GM20431 (cell line): ENCODE measurements around the gene TCP11L2.

Source experiments
- in situ Hi-C: fragments of 300-500 bp; cut with MseI, MboI; formaldehyde crosslinking; loops from one replicate; pipeline ENCODE4 v1.15.0; 2020; ENCODE audit warnings: low sequenced_read_pairs; ENCODE audit not compliant: unreplicated experiment

The TCP11L2 gene

DNA sequence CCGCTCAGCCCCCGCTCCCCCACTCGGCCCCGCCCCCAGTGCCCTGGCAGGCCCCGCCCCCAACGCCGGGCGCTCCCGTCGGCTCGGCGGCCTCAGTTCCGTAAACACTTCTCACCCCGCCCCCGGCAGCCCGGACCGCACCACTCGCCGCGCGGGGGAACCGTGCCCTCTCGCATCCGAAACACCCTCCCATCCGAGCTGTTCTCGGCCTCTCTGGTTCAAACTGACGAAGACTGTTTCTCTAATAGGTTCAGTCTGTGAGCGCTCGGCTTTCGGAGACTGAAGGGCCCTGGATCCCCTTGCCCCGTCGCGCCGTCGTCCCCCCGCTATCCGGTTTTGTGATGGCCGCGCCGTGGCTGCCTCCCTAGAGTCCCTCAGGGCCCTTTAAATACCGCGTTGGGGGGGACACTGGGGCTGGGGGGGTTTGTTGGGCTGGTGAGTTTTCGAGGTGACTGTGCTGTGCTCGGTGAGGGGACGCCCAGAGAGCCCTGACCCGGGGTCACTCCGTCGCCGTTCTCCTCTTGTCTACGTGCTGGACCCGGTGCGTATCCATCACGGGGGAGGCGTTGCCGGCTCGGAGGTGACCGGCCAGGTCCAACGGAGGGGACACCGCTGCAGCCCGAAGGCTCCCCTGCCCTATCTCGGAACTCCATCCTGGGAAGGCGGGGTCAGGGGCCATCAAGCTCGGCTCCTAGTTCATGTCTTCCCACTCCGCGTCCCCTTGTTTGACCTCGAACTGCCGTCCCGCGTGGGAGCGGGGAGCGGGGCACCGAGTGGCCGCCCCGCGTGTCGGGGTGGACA lies at the start of gene TCP11L2:
Gene TCP11L2 (plus strand): TSS at position 333 of the 801 bp plus-strand sequence. CDS start 8,343 bp downstream, outside the sequence.
- in situ Hi-C loops: no loop called here

DNA sequence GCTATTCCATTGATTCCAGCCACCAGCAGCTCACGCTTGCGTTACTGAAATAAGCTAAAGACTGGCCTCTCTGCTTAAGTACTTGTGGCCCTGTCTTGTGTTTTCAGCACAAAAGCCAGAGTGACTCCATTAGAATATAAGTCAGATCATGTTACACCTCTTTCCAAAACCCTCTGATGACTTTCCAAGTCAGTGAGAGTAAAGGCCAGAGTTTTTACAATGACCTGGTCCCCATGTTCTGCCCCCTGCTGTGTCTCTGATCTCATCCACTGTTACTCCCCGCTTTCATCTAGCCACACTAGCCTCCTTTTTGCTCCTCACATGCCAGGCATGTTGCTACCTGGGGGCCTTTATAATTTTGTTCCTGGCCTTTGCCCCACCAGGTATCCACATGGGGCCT lies 47.8 kb upstream of the TCP11L2 start:
- in situ Hi-C loops: no loop called here

- in situ Hi-C loops: no loop called here
These were observed 47.0 kb upstream of the TCP11L2 start for GRCh38 chr12:106255493-106255892.

GRCh38 chr12:106255952-106256351 lies 46.6 kb upstream of the TCP11L2 start:
- in situ Hi-C loops: no loop called here

DNA sequence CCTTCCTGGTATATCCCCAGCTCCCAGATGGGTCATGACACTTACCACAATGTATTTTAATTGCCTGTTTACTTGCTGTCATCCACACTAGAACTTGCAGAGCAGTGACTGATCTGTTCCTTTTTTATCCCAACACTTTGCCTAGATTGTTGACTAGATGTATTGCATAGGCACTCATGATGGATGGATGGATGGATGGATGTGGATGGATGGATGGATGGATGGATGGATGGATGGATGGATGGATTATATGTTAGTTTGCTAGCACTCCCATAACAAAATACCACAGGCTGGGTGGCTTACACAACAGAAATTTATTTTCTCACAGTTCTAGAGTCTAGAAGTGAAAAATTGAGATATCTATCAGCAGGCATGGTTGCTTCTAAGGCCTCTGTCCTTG lies 46.0 kb upstream of the TCP11L2 start:
- in situ Hi-C loops: no loop called here

- in situ Hi-C loops: no loop called here
These were observed 44.3 kb upstream of the TCP11L2 start for GRCh38 chr12:106258226-106258625.

DNA sequence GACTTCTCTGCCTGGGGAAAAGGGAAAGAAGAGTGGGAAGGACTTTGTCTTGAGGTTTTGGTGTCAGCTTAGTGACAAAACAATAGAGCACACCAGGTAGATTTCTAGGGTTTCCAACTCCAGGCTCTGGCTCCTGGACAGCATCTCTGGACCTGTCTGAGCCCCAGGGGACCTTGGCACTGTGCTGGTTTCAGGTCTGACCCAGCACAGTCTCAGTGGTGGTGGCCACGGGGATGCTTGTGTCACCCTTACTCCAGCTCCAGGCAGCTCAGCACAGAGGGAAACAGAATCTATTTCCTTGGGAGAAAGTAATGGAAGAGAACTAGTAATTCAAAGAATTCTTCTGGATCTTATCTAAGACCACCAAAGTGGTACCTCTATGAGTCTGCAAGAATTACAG lies 43.6 kb upstream of the TCP11L2 start:
- in situ Hi-C loops: no loop called here

- in situ Hi-C loops: no loop called here
These were observed 37.4 kb upstream of the TCP11L2 start for GRCh38 chr12:106265116-106265515.

GRCh38 chr12:106267535-106267934 lies 35.0 kb upstream of the TCP11L2 start:
- in situ Hi-C loops: no loop called here

- in situ Hi-C loops: no loop called here
These were observed 33.3 kb upstream of the TCP11L2 start for GRCh38 chr12:106269150-106269771.

- in situ Hi-C loops: no loop called here
These were observed 30.7 kb upstream of the TCP11L2 start for GRCh38 chr12:106271575-106272505.

DNA sequence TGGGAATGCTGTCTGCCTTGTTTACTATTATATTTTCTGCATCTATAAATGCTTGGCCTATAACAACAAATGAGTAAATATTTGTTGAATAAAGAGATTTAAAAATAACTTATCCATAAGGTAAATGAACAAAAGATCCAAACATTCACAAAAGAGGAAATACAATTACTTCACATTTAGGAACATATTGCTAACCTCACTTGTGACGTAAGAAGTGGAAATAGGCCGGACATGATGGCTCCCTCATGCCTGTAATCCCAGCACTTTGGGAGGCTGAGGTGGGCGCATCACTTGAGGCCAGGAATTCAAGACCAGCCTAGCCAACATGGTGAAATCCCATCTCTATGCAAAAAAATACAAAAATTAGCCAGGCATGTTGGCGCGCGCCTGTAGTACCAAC lies 29.0 kb upstream of the TCP11L2 start:
- in situ Hi-C loops: no loop called here

- in situ Hi-C loops: no loop called here
These were observed 28.5 kb upstream of the TCP11L2 start for GRCh38 chr12:106274012-106274411.

GRCh38 chr12:106274575-106275121 lies 27.9 kb upstream of the TCP11L2 start:
- in situ Hi-C loops: no loop called here

DNA sequence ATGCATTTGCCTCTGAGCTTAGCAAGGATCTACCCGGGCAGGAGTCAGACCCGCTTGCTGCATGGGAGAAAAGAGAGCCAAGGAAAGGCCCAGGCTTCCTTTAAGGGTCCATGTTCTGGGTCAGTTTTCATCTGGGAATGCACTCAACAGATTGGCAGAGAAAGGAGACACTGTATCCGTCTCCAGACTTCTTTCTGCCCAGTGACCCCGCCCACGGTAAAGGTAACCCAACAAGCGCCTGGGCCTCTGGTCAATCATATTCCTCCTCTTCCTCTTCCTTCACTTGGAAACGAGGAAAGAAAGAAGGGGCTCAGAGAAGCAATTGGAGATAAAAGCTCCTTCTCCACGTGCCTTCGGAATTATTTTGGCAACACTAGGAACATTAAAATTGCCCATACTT lies 27.1 kb upstream of the TCP11L2 start:
- in situ Hi-C loops: no loop called here

GRCh38 chr12:106276032-106276740 lies 26.3 kb upstream of the TCP11L2 start:
- in situ Hi-C loops: no loop called here

DNA sequence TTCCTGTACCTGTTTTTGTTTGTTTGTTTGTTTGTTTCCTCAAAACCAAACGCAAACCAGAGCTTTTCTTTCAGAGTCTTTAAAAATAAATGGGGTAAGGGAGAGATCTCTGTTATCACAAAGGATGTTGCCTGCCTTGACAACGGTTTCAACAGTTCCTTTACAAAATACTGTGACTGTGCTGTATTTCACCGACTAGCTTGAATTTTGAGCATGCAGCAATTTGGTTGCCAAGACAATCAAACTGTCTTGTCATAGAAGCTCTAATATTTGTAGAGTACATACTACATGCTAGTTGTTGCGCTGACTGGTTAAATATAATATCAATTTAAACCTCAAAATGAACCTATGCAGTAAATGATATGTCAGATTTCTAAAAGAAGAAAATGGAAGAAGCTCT lies 22.4 kb upstream of the TCP11L2 start:
- in situ Hi-C loops: loop anchor here (5.0 kb wide), 1 partner anchor 58 kb away; no protein-coding TSS in a partner anchor

DNA sequence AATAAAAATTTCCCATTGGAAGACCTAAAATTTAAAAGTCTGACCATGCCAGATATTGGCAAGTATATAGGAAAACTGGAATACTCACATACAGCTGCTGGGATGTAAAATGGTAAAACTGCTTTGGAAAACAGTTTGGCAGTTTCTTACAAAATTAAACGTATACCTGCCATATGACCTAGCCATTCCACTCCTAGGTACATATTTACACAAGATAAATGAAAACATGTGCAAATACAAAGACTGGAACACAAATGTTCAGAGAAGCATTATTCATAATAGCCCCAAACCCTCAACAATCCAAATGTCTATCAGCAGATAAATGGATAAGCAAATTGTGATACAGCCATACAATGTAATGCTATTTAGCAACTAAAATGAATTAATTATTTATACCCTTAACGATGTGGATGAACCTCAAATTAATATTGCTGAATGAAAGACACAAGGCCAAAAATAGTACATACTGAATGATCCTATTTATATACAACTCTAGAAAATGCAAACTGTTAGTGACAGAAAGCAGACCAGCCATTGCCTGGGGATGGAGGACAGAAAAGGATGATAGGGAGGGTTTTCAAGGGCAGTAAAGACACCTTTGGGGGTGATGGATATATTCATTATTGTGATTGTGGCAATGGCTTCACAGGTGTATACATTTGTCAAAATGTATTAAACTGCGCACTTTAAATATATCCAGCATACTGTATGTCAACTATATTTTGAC lies 21.3 kb upstream of the TCP11L2 start:
- in situ Hi-C loops: loop anchor here (5.0 kb wide), 1 partner anchor 59 kb away; no protein-coding TSS in a partner anchor

GRCh38 chr12:106281804-106282203 lies 20.7 kb upstream of the TCP11L2 start:
- in situ Hi-C loops: loop anchor here (5.0 kb wide), 1 partner anchor 60 kb away; no protein-coding TSS in a partner anchor
